ENCODE measurements around the gene THADA.

The THADA gene

DNA sequence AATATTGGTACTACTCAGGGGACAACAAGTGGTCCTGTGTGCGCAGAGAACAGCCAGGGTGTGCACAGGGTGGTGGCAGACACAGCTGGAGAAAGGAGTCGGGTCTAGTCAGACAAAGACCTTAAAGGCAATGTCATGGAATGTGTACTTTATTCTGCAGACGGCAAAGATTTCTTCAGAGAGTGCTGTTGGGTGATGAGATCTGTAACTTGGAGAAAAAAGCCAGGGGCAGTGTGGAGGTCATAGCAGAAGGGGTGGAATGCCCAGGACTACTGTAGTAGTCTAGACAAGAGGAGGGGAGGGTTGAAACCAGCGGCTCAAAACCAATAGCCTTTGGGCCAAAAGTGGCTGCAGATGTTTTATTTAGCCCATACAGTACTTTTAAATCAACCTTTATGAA, 248.1 kb downstream of the THADA start:
- Histone ChIP-seq H3K4me1 (ENCODE audit: control insufficient read depth, low read length) (no peaks in the 10 kb centered on the region), H3K4me3 (ENCODE audit: low read length) (no peak overlapping the region), H3K36me3 (ENCODE audit: control insufficient read depth, low read length) (no peaks in the 10 kb centered on the region), H3F3A (ENCODE audit: control insufficient read depth, insufficient read depth) (no peaks in the 10 kb centered on the region), H3K9me2 (replicated peaks; ENCODE audit: control insufficient read depth, low read length) (no peaks in the 10 kb centered on the region), H3K4me2 (ENCODE audit: low read length) (no peak overlapping the region), H3K9me3 (ENCODE audit: control insufficient read depth, insufficient read depth, low read length) (no peaks in the 10 kb centered on the region), H3K79me2 (ENCODE audit: control insufficient read depth, low read length) (no peaks in the 10 kb centered on the region), H3K27ac (ENCODE audit: low read depth, low read length) (no peak overlapping the region), H3K27me3 (ENCODE audit: control insufficient read depth, low read length) (no peaks in the 10 kb centered on the region), H4K20me1 (ENCODE audit: control insufficient read depth, insufficient read depth, low read depth, low read length) (no peaks in the 10 kb centered on the region)
- no peak for TF ChIP-seq EZH2phosphoT487 (IDR thresholded peaks at IDR 0.05; ENCODE audit: borderline replicate concordance, low read length)
- TF ChIP-seq, protein P1, sequence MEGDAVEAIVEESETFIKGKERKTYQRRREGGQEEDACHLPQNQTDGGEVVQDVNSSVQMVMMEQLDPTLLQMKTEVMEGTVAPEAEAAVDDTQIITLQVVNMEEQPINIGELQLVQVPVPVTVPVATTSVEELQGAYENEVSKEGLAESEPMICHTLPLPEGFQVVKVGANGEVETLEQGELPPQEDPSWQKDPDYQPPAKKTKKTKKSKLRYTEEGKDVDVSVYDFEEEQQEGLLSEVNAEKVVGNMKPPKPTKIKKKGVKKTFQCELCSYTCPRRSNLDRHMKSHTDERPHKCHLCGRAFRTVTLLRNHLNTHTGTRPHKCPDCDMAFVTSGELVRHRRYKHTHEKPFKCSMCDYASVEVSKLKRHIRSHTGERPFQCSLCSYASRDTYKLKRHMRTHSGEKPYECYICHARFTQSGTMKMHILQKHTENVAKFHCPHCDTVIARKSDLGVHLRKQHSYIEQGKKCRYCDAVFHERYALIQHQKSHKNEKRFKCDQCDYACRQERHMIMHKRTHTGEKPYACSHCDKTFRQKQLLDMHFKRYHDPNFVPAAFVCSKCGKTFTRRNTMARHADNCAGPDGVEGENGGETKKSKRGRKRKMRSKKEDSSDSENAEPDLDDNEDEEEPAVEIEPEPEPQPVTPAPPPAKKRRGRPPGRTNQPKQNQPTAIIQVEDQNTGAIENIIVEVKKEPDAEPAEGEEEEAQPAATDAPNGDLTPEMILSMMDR (IDR thresholded peaks at IDR 0.05; ENCODE audit: low read depth, low read length, poor library complexity, severe bottlenecking) = no peak

DNA sequence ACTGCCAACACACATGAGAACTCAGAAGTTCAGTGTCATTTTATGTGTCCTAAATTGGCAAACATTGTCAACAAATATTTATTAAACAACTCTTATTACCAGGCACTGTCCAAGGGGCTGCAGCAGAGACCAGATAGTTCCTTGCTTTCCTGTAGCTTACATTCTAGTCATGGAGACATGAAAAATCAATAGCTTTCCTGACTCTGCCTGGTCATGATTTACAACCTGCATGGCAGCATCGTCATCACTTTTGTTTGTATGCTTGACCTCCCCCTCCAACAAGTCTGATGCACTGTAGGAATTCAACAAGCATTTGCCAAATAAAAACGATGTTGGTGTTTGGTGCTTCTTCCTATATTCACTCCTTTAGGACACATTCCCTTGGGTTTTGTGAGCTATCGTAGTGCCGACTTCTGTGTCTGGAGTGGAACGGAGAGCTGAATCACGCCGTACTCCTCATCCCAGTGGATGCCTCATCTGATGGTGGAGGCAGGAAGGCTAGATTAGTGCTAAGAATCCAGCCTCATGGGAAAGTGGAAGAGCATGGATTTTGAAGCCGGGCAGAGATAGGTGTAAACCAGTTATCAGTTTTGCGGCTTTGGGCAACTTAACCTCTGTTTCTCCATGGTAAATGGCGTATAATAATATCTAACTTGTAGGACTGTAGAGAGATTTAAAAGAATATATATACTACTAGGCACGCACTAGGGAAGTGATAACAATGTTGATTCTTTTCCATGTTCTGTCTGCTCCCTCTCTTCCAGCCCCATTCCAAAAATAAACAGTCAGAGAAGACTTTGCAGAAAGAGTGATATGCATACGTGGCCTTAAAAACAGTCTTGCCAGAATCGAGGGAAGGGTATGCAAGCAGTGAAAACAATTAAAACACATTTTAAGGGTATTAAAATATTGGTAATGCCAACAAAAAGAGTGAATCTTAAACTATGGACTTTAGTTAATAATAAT, 249.0 kb downstream of the THADA start:
- Histone ChIP-seq H4K20me1 (ENCODE audit: control insufficient read depth, insufficient read depth, low read depth, low read length) (no peaks in the 10 kb centered on the region), H3K4me1 (ENCODE audit: control insufficient read depth, low read length) (no peaks in the 10 kb centered on the region), H3K4me3 (ENCODE audit: low read length) (no peak overlapping the region), H3K27ac (ENCODE audit: low read depth, low read length) (no peak overlapping the region), H3K79me2 (ENCODE audit: control insufficient read depth, low read length) (no peaks in the 10 kb centered on the region), H3K4me2 (ENCODE audit: low read length) (no peak overlapping the region), H3K9me3 (ENCODE audit: control insufficient read depth, insufficient read depth, low read length) (no peaks in the 10 kb centered on the region), H3K36me3 (ENCODE audit: control insufficient read depth, low read length) (no peaks in the 10 kb centered on the region), H3K27me3 (ENCODE audit: control insufficient read depth, low read length) (no peaks in the 10 kb centered on the region), H3F3A (ENCODE audit: control insufficient read depth, insufficient read depth) (no peaks in the 10 kb centered on the region), H3K9me2 (replicated peaks; ENCODE audit: control insufficient read depth, low read length) (no peaks in the 10 kb centered on the region)
- TF ChIP-seq, protein P1 (IDR thresholded peaks at IDR 0.05; ENCODE audit: low read depth, low read length, poor library complexity, severe bottlenecking) = no peak
- TF ChIP-seq EZH2phosphoT487 (IDR thresholded peaks at IDR 0.05; ENCODE audit: borderline replicate concordance, low read length) = no peak

DNA sequence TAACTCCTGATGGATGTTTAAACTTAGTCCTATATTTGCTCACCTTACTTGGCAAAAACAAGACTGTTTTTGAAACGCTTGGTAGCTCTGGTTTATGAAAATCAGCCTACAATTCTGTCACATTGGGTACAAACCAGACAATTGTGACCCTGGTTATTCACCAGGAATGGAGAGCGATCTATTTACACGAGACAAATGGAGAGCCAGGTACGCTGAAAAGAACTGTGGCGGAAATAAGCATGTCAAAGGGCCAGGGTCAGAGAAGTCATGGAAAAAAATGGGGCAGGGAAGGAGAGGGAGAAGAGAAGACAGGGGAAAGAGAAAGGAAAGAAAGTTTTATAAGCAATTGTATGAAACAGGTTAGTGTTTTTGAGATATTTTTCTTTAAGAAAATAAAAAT, 250.0 kb downstream of the THADA start:
- Histone ChIP-seq H3K36me3 (ENCODE audit: control insufficient read depth, low read length) (no peaks in the 10 kb centered on the region), H3K4me1 (ENCODE audit: control insufficient read depth, low read length) (no peaks in the 10 kb centered on the region), H3K4me3 (ENCODE audit: low read length) (no peak overlapping the region), H4K20me1 (ENCODE audit: control insufficient read depth, insufficient read depth, low read depth, low read length) (no peaks in the 10 kb centered on the region), H3K27ac (ENCODE audit: low read depth, low read length) (no peak overlapping the region), H3K9me2 (replicated peaks; ENCODE audit: control insufficient read depth, low read length) (no peaks in the 10 kb centered on the region), H3F3A (ENCODE audit: control insufficient read depth, insufficient read depth) (no peaks in the 10 kb centered on the region), H3K9me3 (ENCODE audit: control insufficient read depth, insufficient read depth, low read length) (no peaks in the 10 kb centered on the region), H3K27me3 (ENCODE audit: control insufficient read depth, low read length) (no peaks in the 10 kb centered on the region), H3K79me2 (ENCODE audit: control insufficient read depth, low read length) (no peaks in the 10 kb centered on the region), H3K4me2 (ENCODE audit: low read length) (no peak overlapping the region)
- TF ChIP-seq, protein P1 (IDR thresholded peaks at IDR 0.05; ENCODE audit: low read depth, low read length, poor library complexity, severe bottlenecking) = no peak
- TF ChIP-seq EZH2phosphoT487 (IDR thresholded peaks at IDR 0.05; ENCODE audit: borderline replicate concordance, low read length) = no peak

All from DOHH2 (cell line).